Lower lobe of right lung (tissue), 2 donors: ENCODE data around the gene EPN2. TPM values are rescaled to one million over a fixed set of nuclear protein-coding genes. Genes with fewer than 3 reads are reported as not detected.
A peak's percentile ranks its signal among the peaks of the same experiment; 100 is the strongest.

Experiments used
- ATAC-seq, 2 donors: fragments of 200-7000 bp; cut with Tn5 transposase; one replicate each; pipeline ENCODE4 v1.9.1; 2020 to 2022; ENCODE audit warnings: mild to moderate bottlenecking in 2 of 2, moderate library complexity in 2 of 2
- DNase-seq: peaks from one replicate; pipeline ENCODE4 v3.0.0-alpha.2; 2020
- H3K27ac ChIP-seq: fragments of 200-600 bp; one replicate; pipeline ENCODE4 v1.8.0; 2022
- H3K27me3 ChIP-seq: fragments of 200-600 bp; one replicate; pipeline ENCODE4 v1.8.0; 2022; ENCODE audit warnings: low read depth
- H3K36me3 ChIP-seq: fragments of 200-600 bp; one replicate; pipeline ENCODE4 v1.8.0; 2022; ENCODE audit warnings: mild to moderate bottlenecking
- H3K4me1 ChIP-seq: fragments of 200-600 bp; one replicate; pipeline ENCODE4 v1.8.0; 2022
- H3K4me3 ChIP-seq: fragments of 200-600 bp; one replicate; pipeline ENCODE4 v1.8.0; 2022; ENCODE audit warnings: mild to moderate bottlenecking
- H3K9me3 ChIP-seq: fragments of 200-600 bp; one replicate; pipeline ENCODE4 v1.8.0; 2022
- intact Hi-C: fragments of 100-400 bp; cut with DNase I; formaldehyde crosslinking; loops from one replicate; pipeline ENCODE4 v1.11.0; 2022
- total RNA-seq: library from RNA; stranded (reverse); fragmentation: NEBNext Ultra II Directional; extraction: Animal tissue kit (Norgen Biotek cat#: 25700); gene quantifications from one replicate; pipeline ENCODE4 v1.2.1, GENCODE V29; 2021
- TF ChIP-seq, protein P1 (sequence below): fragments of 200-600 bp; IDR thresholded peaks from one replicate; pipeline ENCODE4 v1.8.0; 2022; ENCODE audit warnings: antibody characterized with exemption, mild to moderate bottlenecking
- donor health status: DM: no; HTN: yes; CAD: no; lungs with severe emphysema.

The EPN2 gene
- total RNA-seq, 1 donor from 2014 or later: 66.2 TPM

DNA sequence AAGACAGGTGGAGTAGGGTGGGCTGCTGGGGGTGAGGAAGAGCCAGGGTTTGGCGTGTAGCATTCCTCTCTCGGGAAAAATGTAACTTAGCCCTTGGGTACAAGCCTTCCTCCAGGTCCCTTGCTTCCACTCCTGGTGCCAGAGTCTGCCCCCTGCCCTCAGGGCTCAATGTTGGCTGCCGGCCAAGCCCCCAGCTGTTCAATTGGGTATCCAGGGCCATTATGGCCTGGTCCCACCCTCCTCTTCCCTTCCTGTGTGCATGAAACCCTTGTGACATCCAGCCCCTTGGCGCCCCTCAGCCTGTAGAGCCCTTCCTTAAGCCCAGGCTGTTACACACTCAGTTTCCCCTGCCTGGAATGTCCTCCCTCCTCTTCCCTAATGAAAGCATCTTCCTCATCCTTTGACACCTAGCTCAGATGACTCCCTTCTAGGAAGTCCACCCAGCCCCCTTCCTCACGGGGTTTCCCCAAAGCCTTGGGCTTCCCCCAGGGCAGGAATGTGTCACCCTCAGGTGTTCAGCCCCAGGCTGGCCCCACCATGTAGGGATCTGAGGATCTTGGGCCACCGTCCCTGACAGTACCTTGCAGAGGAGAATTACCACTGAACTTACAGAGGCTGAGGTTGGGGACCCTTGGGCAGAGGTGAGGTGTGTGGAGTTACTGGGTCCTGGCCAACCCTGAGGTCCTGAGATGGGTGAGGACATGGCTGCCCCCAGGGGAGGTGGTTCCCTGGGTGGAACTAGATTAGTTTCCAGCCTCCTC, 95.4 kb downstream of the EPN2 start:
- ATAC-seq: no peak
- Histone ChIP-seq H3K4me3 (no peak overlapping the region), H3K27me3 (no peaks in the 10 kb centered on the region), H3K4me1 (peaks cover 3% of the 10 kb centered on the region), H3K36me3 (peaks cover 39% of the 10 kb centered on the region), H3K9me3 (no peaks in the 10 kb centered on the region), H3K27ac (peak overlapping the region; percentile 6)
- no peak for DNase-seq
- TF ChIP-seq, protein P1, sequence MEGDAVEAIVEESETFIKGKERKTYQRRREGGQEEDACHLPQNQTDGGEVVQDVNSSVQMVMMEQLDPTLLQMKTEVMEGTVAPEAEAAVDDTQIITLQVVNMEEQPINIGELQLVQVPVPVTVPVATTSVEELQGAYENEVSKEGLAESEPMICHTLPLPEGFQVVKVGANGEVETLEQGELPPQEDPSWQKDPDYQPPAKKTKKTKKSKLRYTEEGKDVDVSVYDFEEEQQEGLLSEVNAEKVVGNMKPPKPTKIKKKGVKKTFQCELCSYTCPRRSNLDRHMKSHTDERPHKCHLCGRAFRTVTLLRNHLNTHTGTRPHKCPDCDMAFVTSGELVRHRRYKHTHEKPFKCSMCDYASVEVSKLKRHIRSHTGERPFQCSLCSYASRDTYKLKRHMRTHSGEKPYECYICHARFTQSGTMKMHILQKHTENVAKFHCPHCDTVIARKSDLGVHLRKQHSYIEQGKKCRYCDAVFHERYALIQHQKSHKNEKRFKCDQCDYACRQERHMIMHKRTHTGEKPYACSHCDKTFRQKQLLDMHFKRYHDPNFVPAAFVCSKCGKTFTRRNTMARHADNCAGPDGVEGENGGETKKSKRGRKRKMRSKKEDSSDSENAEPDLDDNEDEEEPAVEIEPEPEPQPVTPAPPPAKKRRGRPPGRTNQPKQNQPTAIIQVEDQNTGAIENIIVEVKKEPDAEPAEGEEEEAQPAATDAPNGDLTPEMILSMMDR: no peak
- intact Hi-C loops: no loop called here

DNA sequence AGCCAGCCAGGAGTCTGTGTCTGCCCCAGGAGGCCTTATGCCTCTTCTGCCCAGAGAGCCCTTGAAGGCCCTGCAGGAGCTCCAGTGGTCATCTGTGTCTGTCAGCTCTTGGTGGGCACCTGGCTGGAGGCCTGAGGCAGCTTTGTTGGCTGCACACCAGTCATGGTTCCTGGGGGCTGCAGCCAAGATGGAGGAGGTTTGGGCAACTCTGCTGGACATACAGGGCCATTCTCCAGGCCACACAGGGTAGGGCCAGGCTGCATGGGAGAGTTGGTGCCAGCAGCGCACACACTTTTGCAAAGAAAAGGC, 95.9 kb downstream of the EPN2 start:
- H3K27ac ChIP-seq: no peak overlapping the region
- TF ChIP-seq, protein P1: no peak
- intact Hi-C loops: no loop called here
- H3K4me3 ChIP-seq: no peak overlapping the region
- no peaks in the 10 kb centered on the region for H3K27me3 ChIP-seq
- no peak for DNase-seq
- H3K9me3 ChIP-seq: no peaks in the 10 kb centered on the region
- peaks cover 8% of the 10 kb centered on the region for H3K4me1 ChIP-seq
- H3K36me3 ChIP-seq: peaks cover 39% of the 10 kb centered on the region
- no peak for ATAC-seq

DNA sequence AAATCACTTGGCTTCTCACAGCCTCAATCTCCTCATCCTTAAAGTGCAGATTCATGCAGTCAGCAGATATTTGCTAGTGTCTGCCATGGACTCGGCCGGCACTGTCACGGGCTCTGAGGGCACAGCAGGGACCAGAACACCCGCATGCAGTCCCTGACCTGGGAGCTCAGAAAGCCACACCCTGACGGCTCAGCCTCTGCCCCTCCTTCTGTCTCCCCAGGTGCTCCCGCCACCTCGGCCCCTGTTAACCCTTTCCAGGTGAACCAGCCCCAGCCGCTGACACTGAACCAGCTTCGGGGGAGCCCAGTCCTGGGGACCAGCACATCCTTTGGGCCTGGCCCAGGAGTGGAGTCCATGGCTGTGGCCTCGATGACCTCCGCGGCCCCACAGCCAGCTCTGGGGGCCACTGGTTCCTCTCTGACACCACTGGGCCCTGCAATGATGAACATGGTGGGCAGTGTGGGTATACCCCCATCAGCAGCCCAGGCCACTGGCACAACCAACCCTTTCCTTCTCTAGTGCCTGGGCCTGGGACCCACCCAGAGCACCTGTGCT, 96.6 kb downstream of the EPN2 start:
- DNase-seq (no peak), ATAC-seq (no peak)
- intact Hi-C loops: no loop called here
- TF ChIP-seq, protein P1: no peak
- no peak overlapping the region for H3K27ac ChIP-seq
- no peak overlapping the region for H3K4me3 ChIP-seq
- H3K36me3 ChIP-seq: peaks cover 37% of the 10 kb centered on the region
- H3K4me1 ChIP-seq: peaks cover 10% of the 10 kb centered on the region
- H3K9me3 ChIP-seq: no peaks in the 10 kb centered on the region
- no peaks in the 10 kb centered on the region for H3K27me3 ChIP-seq

DNA sequence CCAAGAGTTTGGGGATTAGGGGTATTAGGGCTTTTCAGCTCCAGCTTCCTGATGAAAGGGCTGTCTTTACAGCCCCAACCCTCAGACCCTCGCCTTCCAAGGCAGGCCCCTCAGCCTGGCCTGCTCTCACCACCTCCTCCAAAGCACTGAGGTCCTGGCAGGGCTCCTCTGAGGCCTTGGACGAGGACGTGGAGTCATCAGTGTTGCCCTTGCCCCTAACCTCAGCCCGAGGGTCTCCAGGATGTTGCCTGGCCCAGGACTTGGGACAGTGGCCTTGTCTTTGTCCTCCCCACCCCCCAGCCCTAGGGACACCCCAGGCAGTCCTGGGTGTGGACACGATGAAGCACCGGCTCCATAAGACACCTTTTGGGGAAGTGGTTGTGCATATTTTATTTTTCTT, 97.2 kb downstream of the EPN2 start:
- intact Hi-C loops: no loop called here
- ATAC-seq: no peak
- no peak for DNase-seq
- H3K36me3 ChIP-seq: peaks cover 31% of the 10 kb centered on the region
- no peaks in the 10 kb centered on the region for H3K27me3 ChIP-seq
- H3K9me3 ChIP-seq: no peaks in the 10 kb centered on the region
- peaks cover 10% of the 10 kb centered on the region for H3K4me1 ChIP-seq
- no peak overlapping the region for H3K4me3 ChIP-seq
- TF ChIP-seq, protein P1: no peak
- no peak overlapping the region for H3K27ac ChIP-seq

DNA sequence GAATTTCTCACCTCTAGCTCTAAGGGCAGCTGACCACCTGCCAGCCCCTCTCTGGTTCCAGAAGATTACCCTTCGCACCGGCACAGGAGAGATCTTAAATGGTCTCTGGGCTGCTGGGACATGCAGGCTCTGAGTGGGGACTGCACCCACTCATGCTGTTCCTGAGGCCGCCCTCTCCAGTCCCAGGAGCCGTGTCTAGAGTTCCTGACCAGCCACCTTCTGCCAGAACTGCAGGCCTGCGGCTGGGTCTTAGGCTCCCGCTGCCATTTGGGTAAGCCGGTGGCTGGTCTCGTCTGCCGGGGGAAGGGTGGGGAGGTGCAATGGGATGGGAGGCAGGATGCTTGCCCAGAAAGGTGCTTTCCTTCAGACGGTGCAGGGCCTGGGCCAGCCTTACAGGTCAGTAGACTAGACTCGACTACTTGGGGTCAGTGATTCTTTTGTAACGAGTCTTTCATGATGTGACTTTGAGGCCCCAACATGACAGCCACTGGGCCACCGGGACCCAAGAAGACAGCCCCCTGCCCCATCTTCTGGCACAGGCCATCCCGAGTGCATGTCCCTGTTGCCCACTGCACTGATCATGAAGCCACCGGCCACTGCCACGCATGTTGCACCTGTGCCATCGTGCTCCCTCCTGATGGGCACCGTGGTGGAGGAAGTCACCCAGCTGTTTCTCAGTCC, 98.9 kb downstream of the EPN2 start:
- Histone ChIP-seq H3K9me3 (no peaks in the 10 kb centered on the region), H3K4me3 (no peak overlapping the region), H3K4me1 (peaks cover 10% of the 10 kb centered on the region), H3K27me3 (no peaks in the 10 kb centered on the region), H3K36me3 (peaks cover 26% of the 10 kb centered on the region), H3K27ac (no peak overlapping the region)
- no peak for DNase-seq
- intact Hi-C loops: no loop called here
- ATAC-seq: no peak
- TF ChIP-seq, protein P1: no peak
